HG03103 (cell line): ENCODE measurements around the gene NOC2L.
"Not testable (repeated sequence)": the region's sequence is repeated elsewhere in the genome, so short reads cannot be mapped to it uniquely, and the experiment has no call there.

Source experiments
- ATAC-seq: cut with Tn5 transposase; IDR thresholded peaks from one replicate; pipeline ENCODE4 v1.9.1; 2021; ENCODE audit warnings: low read depth; ENCODE audit not compliant: unreplicated experiment

The NOC2L gene

DNA sequence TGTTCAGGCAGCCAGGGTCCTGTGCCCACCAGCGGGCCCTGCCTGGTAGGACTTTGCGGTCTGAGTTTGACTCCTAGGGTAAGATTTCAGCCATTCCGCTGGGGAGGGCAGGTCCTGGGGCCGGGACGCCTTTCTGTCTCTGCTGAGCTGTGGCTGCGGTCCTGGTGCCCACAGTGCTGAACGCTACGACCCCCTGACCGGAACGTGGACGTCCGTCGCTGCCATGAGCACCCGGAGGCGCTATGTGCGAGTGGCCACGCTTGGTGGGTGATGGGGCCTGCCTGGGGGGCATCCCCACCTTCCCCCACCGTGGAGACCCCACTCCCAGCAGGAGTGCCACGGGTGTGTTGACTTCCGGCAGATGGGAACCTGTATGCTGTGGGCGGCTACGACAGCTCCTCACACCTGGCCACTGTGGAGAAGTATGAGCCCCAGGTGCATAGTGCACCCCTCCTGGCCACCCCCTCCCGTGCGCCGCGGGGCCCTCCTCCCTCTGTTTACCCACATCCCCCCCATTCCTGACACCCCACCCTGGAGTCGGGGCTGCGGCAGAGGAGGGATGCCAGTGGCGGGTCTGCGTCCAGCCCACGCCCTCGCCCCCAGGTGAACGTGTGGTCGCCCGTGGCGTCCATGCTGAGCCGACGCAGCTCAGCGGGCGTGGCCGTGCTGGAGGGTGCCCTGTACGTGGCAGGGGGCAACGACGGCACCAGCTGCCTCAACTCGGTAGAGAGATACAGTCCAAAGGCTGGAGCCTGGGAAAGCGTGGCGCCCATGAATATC lies 4.9 kb upstream of the NOC2L start:
- ATAC-seq, result no peak

DNA sequence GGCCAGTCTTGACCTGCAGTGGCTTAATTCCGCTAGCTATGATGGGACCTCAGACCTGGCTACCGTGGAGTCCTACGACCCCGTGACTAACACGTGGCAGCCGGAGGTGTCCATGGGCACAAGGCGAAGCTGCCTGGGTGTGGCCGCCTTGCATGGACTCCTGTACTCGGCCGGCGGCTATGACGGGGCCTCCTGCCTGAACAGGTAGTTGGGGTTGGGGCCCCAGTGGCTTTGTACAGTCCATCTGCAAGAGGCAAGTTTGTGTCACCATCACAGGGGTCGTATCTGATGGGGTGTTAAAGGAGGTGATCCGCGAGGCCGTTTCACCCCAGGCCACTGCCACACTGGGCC lies 4.2 kb upstream of the NOC2L start:
- ATAC-seq, result no peak

DNA sequence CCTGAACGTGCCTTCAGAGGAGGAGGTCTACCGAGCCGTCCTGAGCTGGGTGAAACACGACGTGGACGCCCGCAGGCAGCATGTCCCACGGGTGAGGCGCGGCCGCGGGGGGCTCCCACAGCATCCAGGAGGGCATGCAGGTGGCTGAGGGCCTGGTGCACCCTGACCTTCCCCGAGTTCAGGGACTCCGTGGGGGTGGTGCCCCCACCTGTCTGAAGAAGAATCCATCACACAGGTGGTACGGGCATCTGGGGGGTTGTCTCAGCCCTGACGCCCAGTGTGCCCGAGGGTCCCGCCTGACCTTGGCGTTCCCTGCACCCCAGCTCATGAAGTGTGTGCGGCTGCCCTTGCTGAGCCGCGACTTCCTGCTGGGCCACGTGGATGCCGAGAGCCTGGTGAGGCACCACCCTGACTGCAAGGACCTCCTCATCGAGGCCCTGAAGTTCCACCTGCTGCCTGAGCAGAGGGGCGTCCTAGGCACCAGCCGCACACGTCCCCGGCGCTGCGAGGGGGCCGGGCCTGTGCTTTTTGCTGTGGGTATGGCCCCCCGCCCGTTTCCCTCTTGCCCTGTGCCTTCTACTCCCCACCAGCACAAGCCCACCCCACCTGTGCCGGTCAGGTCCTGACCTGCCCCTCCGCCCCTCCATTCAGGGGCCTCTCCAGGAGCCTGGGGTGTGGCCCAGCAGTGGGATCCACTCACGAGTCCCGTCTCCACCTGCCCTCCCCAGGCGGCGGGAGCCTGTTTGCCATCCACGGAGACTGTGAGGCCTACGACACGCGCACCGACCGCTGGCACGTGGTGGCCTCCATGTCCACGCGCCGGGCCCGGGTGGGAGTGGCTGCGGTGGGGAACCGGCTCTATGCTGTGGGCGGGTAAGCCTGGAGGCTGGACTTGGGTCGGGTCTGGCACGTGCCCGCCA lies 3.6 kb upstream of the NOC2L start:
- ATAC-seq, result no peak

DNA sequence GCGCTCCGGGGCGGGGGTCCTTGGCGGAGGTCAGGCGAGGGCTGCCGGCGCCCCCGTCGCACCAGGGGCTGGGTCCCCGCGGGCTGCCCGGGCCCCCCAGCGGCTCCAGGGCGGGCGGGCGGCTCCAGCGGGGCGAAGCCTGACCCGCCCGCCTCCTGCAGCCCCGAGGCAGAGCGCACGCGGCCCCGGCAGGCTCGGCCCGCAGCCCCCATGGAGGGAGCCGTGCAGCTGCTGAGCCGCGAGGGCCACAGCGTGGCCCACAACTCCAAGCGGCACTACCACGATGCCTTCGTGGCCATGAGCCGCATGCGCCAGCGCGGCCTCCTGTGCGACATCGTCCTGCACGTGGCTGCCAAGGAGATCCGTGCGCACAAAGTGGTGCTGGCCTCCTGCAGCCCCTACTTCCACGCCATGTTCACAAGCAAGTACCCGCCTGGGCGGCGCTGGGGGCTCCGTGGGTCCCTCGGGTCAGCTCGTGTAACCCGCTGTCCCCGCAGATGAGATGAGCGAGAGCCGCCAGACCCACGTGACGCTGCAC lies 2.1 kb upstream of the NOC2L start:
- ATAC-seq, result no peak

DNA sequence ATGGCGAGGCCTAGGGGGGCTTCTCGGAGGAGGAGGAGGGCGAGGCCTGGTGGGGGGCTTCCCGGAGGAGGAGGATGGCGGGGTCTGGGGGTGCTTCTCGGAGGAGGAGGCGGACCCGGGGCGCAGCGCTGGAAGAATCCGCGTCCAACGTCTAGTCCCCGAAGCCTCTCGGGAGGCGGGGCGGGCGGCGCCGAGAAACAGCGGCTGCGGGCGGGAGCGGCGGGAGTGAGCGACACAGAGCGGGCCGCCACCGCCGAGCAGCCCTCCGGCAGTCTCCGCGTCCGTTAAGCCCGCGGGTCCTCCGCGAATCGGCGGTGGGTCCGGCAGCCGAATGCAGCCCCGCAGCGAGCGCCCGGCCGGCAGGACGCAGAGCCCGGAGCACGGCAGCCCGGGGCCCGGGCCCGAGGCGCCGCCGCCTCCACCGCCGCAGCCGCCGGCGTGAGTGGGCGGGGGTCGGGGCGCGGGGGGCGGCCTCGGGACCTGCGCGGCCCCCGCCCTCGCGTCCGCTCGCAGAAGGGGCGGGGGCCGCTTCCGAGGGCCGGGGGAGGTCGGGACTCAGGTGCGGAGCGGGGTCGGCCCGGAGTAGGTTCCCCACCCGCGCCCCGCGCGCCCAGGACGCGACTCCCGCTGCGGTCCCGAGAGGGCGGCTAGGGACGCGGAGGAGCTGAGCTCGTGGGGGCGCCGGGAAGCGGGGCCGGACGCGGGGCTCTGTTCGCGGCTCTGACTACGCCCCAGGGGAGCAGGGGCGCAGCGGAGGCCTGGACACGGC lies 1.5 kb upstream of the NOC2L start, which contains the start of gene KLHL17:
KLHL17 (plus strand) TSS at position 222 of the 769 bp plus-strand sequence; CDS start at position 332, 110 bp downstream.
- ATAC-seq, result no peak

DNA sequence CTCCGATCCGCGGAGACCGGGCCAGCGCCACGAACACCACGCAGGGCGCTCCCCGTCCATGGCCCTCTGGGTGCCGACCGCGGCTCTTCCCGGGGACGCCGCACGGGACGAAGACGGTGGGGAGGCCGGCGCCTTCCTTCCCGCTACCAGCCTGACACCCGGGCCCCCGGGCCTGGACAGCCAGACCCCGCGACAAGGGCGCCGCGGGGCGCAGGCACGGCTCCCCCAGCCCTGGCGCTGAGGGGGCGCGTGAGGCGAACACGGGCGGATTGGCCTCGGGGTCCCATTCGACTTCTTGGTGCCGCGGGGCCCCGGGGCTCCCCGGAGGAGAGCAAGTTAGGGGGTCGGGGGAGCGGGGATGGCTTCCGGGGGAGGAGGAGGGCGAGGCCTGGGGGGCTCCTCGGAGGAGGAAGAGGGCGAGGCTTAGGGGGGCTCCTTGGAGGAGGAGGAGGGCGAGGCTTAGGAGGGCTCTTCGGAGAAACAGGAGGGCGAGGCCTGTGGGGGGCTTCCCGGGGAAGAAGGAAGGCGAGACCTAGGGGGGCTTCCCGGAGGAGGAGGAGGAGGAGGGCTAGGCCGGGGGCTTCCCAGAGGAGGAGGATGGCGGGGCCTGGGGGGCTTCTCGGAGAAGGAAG lies 791 bp upstream of the NOC2L start:
- ATAC-seq, result no peak

DNA sequence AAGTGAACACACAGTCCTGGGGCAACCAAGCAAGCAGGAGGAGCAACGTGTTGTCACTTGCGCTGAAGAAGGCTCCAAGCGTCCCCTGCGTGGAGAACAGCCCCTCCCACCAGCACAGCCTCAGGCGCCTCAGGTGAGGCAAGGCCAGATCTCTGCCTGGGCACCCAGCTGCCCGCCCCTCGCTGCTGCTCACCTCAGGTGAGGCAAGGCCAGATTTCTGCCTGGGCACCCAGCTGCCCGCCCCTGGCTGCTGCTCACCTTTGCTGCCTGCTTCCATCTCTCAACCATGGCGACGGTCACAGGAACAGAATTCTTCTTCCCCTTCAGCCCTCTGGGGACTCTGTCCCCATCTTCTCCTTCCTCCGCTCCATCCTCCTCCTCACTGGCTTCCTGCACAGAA lies 2.4 kb downstream of the NOC2L start:
- no peak for ATAC-seq

DNA sequence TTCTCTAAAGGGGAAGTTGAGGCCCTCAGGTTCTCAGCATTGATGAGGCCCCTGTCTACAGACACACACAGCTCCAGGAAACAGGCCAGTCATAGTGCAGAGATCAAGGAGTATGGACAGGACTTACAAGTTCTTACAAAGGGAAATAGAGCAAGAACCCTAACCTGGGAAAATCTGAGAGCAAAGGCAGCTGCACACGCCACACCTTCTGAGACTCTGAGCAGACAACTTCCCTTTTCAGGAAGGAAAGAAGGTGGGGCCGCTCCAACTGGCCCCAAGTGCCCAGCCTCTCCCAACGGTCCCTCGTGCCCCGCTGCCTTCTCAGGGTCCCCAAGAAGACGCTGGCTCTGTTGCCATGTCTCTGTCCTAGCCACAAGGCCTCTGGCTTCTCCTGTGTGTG lies 3.6 kb downstream of the NOC2L start:
- no peak for ATAC-seq

DNA sequence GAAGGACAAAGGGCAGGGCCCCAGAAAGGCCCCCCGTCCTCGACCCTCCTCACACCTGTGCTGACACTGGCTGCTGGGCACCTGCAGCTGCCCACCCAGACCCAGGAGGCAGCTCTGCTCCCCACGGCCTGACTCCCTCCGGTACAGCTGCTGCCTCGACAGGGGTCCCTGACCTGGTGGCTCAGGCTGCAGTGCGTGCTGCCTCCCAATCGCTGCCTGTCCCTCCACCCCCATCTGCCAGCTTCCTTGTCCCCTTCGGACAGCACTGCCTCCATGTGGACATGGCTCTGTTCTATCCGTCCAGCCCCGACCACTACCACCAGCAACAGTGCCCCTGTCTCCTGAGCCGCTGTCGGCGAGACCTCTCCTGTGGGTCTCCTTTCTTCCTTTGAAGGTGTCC lies 4.1 kb downstream of the NOC2L start:
- no peak for ATAC-seq

DNA sequence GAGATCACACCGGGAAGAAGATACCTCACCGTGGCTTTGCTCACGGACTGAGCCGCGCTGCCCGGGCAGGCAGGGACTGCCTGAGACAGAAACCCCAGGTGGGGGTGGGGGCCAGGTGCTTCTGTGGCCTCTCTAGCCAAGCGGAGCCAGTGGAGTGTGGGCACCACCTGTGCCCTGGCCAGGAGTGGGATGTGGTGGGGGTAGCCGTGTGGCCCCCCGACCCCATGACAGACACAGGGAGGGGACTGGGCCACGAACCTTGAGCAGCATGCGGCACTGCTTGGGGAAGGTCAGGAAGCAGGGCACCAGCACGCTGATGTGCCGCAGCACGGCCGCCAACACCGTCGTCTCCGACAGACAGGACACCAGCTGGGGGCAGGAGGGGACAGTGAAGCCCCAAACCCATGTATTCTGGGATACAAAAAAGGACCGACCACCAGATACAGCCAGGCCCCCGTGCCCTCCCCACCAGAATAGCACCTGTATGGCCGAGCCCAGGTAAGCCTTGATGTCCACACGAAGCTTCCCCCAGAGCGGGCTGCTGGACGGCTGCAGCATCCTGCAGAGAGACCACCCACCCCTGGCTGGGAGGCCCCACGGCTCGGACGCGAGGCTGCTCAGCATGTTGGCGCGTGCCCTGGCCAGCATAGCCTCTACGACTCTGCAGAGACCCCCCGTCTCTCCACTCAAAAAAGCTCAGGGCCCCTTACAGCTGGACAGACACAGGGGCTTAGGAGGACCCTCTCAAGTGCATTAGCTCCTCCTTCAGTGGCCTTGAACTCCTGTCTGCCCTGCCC lies 5.3 kb downstream of the NOC2L start:
- no peak for ATAC-seq

DNA sequence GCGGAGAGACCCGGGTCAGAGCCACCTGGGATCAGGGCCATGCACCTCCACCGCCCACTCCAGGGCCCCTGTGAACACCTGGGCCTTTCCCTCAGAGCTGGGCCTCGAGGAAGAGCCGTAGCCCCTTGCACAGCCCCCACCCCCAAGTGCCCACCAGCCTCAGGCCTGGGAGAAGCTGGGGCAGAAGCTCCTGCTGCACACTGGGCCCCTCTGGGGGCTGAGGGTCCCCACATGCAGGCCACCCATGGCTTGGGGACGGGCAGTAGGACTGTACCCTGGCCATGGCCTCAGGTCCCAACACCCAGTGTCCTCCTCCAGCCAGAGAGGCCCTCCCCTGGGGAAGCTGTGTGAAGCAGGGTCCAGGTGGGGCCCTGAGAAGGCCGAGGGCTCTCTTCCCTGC lies 6.5 kb downstream of the NOC2L start:
- ATAC-seq, result no peak

DNA sequence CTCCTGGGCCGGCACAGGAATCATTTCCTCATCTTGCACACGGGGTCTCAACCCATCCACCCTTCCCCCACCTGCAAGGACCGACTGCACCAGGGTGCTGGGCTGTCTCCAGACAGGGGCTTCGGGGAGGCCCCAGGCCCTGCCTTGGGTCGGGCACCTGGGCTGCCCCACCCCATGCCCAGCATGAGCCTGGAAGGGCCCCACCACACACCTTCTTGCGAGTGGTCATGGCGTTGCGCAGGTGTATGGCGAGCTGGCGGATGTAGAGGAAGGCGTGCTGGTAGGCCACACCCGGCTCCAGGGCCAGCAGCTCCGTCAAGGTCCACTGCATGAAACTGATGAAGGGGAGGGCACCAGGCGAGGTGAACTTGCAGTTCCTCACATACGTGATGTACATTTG lies 6.9 kb downstream of the NOC2L start:
- ATAC-seq, result no peak

DNA sequence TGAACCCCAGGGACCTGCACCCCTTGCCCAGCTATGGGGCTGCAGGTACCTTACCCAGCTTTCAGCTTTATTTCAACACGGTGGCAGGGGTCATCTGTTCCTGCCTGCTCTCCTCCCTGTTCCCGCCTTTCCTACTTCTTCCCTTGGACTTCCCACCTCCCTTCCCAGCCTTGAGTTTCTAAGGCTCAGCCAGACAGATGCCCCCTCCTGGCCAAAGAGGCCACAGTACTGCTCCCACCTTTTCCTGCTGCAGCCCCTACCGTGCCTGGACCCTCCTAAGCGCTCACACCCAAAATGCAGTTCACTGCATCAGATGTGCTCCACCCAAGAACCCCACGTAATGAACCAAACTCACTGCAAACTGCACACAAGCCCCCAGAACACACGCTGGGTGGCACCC lies 7.7 kb downstream of the NOC2L start:
- ATAC-seq, result no peak

DNA sequence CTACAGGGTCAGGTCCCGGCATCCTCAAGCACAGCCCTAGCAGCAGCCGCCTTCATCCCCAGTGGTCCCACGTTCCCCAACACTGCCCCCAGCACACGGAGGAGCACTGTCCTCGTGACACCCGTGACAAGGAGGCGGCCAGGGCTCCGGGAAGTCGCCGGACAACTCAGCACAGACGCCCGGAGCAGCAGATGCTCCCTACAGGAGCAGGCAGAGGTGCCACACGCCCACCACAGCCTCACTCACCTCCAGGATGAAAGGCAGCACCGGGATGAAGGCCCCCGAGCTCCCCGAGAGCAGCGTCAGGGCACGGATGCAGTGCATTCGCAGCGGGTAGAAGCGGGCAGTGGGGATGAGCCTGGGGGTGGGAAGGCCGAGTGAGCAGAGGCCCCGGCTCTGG lies 8.2 kb downstream of the NOC2L start:
- no peak for ATAC-seq

DNA sequence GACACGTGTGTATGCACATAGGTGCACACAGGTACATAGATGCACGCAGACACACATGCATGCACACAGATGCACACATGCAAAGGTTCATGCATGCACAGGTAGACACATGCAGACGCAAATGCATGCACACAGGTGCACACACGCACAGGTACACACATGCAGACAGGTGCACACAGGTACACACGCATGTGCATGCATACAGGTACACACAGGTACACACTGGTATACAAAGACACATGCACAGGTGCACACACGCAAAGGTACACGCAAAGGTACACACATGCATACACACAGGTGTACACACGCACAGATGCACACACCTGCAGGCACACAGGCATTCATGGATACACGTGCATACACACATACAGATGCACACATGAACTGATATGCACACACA lies 8.8 kb downstream of the NOC2L start:
- ATAC-seq, result no peak

DNA sequence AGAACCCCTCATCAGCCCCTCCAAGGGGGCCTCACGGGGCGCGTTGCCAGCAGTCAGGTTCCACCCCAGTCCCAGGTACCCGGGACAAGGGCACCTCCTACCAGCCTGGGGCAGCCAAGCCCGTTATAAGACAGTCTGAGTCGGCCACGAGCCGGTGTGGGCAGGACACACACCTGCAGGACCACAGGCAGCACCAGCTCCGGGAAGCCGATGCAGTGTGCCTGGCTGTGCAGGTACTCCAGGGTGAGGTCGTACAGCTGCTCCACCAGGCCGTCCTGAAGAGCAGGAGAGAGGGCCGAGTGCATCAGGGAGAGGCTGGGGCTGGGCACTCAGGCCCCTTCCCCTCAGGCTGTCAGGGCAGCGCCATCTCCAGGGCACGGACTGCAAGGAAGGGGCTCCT lies 11.1 kb downstream of the NOC2L start:
- ATAC-seq, result no peak

DNA sequence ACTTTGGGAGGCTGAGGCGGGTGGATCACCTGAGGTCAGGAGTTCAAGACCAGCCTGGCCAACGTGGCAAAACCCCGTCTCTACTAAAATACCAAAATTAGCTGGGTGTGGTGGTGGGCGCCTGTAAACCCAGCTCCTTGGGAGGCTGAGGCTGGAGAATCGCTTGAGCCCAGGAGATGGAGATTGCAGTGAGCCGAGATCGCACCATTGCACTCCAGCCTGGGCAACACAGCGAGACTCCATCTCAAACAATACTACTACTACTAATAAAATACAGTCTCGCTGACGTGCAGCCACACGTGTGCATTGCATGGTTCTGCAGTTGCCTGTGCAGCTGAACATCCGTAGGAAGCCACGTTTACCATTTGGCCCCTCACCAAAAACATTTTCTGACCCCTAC lies 12.2 kb downstream of the NOC2L start:
- not testable (repeated sequence) for ATAC-seq

DNA sequence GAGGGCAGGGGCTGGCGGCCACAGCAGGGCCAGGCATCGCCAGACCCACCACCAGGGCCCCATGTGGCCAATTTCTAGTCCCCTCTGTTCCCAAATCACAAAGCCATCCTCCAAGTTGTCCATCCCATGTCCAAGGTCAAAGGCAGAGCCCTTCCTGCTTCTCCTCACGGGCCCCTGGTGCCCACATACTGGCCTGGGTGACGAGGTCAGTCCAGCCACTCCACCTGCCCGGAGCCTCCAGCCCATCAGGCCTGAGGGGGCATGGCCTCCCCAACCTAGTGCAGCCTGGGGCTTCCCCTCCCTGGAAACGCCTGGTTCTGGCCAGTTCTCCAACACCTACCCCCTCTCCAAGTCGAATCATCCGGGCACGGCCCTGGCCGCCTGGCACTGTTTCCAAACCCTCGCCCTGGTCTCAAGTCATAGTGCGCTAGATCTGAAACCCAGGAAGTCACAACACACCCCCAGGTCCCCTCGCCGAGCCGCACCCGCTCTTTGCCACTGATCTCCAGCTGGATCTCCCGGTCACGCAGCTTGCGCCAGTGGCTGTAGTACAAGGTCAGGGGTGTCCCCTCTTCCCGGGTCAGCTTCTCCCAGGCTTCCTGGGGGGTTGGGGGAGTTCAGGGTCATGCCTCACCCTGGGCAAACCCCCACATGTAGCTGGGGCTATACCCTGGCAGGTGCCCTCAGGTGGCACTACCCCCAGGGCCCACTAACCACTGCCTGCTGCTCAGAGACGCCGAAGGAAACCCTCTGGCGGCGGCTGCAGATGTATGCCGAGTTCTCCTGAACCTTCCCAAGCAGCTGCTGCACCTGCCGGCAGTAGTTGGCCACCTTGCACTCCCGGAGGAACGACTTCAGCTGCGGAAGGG lies 13.1 kb downstream of the NOC2L start:
- ATAC-seq, result no peak
